Gastroesophageal sphincter (tissue), 3 donors: ENCODE data around the gene THBS3.

ENCODE experiments used
- CTCF ChIP-seq, 4 experiments: fragments of 200-600 bp in 2 of 4; fragments of 450-650 bp in 2 of 4; sonication (generic) in 1 of 4; IDR thresholded peaks; one replicate each; pipeline ENCODE4 v1.5.1; 2017 to 2019; ENCODE audit warnings: antibody characterized with exemption in 4 of 4, mild to moderate bottlenecking in 2 of 4, moderate library complexity in 2 of 4
- EP300 ChIP-seq: sonication (generic); formaldehyde crosslinking; IDR thresholded peaks from one replicate; pipeline ENCODE4 v1.6.1; 2017; ENCODE audit warnings: antibody characterized with exemption, mild to moderate bottlenecking
- POLR2AphosphoS5 ChIP-seq: sonication (generic); formaldehyde crosslinking; IDR thresholded peaks from one replicate; pipeline ENCODE4 v1.6.1; 2017; ENCODE audit warnings: antibody characterized with exemption

GRCh38 chr1:155200920-155201319 lies 6.8 kb downstream of the THBS3 start:
- TF ChIP-seq POLR2AphosphoS5, result no peak
- no peak for TF ChIP-seq CTCF (IDR thresholded peaks at IDR 0.05)
- TF ChIP-seq EP300, result no peak
